Measurements from ENCODE around the gene MAP3K5.
"Not testable (repeated sequence)": the region's sequence is repeated elsewhere in the genome, so short reads cannot be mapped to it uniquely, and the experiment has no call there.

MAP3K5 gene

DNA sequence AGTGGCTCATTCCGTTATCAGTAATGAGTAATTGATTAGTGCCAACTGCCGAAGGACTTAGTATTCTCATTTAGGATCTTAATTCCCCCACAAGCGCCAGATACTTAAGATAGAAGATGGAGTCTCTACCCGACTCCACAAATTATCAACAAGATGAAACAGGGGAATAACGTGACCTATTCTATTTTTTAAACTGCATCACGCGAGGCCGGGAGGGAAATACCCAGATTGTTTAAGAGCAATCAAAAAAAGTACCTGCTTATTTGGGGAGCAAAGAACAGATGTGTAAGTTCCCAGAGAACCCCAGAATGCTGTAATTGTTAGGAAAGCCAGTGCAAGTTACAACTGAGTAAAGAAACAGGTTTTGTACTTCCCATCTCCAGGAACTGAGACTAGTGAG is 1.1 kb upstream of the MAP3K5 start:
- TF ChIP-seq, protein P1, sequence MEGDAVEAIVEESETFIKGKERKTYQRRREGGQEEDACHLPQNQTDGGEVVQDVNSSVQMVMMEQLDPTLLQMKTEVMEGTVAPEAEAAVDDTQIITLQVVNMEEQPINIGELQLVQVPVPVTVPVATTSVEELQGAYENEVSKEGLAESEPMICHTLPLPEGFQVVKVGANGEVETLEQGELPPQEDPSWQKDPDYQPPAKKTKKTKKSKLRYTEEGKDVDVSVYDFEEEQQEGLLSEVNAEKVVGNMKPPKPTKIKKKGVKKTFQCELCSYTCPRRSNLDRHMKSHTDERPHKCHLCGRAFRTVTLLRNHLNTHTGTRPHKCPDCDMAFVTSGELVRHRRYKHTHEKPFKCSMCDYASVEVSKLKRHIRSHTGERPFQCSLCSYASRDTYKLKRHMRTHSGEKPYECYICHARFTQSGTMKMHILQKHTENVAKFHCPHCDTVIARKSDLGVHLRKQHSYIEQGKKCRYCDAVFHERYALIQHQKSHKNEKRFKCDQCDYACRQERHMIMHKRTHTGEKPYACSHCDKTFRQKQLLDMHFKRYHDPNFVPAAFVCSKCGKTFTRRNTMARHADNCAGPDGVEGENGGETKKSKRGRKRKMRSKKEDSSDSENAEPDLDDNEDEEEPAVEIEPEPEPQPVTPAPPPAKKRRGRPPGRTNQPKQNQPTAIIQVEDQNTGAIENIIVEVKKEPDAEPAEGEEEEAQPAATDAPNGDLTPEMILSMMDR (IDR thresholded peaks at IDR 0.05; ENCODE audit: extremely low read depth, insufficient read depth, missing control alignments) = no peak
- in situ Hi-C loops (cut with MboI; ENCODE audit: low pct_unique_long_range_greater_than_20kb, low sequenced_read_pairs, unreplicated experiment) = loop anchor here (10.0 kb wide), 1 partner anchor 149 kb away; no protein-coding TSS in a partner anchor
- DNase-seq (ENCODE audit: low spot score) = peak; percentile 42

DNA sequence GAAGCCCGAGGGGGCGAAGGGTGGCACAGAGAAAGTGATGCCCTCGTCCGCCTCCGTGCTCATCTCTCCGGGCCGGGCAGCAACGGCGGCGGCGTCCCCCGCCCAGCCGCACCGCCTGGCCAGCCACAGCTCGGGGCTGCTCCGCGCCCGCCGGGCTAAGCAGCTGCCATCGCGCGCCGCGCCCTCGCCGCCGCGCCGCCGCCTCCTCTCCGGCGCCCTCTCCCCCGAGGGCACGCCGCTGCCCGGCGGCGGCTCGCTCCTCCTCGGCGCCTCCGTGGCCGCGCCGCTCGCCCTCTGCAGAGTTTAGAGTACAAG is 225 bp downstream of the MAP3K5 start:
- in situ Hi-C loops (cut with MboI; ENCODE audit: low pct_unique_long_range_greater_than_20kb, low sequenced_read_pairs, unreplicated experiment) = loop anchor here (10.0 kb wide), 1 partner anchor 147 kb away; no protein-coding TSS in a partner anchor
- DNase-seq (ENCODE audit: low spot score) = no peak
- TF ChIP-seq, protein P1 (IDR thresholded peaks at IDR 0.05; ENCODE audit: extremely low read depth, insufficient read depth, missing control alignments) = no peak

DNA sequence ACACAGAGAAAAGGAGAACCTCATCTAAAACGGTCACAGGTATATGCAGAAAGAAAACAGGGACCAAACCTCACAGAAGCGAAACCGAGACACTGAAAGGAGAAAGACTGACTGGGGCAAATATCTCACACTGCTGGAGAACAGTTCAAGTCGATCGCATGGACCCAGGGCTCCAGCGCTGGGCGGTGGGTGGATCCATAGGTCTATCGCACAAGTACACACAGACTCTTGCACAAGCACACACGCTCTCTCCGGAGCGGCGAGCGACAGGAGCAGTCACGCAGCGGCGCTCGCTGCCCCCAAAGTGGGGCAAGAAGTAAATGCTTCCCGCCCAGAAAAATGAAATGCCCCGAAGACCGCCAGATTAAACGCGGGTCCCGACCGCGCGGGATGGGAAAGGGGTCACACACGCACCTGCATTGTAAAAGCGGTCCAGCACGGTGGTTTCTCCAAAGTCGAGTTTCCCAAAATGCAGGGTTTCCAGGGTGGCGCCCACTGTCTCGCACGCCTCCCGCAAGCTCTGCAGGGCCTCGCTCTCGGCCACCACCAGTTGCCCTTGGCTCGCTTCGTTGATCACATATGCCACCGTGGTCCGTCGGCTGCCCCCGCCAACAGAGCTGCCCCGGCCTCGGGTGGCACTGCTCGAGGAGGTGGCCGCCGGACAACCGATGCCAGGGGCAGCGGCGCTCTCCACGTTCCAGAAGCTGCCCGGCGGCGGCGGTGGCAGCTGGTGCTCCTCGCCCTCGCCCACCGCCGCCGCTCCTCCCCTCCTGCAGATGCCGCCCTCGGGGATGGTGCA is 782 bp downstream of the MAP3K5 start:
- in situ Hi-C loops (cut with MboI; ENCODE audit: low pct_unique_long_range_greater_than_20kb, low sequenced_read_pairs, unreplicated experiment) = loop anchor here (10.0 kb wide), 1 partner anchor 147 kb away; no protein-coding TSS in a partner anchor
- TF ChIP-seq, protein P1 (IDR thresholded peaks at IDR 0.05; ENCODE audit: extremely low read depth, insufficient read depth, missing control alignments) = no peak
- DNase-seq (ENCODE audit: low spot score) = peak; percentile 54

DNA sequence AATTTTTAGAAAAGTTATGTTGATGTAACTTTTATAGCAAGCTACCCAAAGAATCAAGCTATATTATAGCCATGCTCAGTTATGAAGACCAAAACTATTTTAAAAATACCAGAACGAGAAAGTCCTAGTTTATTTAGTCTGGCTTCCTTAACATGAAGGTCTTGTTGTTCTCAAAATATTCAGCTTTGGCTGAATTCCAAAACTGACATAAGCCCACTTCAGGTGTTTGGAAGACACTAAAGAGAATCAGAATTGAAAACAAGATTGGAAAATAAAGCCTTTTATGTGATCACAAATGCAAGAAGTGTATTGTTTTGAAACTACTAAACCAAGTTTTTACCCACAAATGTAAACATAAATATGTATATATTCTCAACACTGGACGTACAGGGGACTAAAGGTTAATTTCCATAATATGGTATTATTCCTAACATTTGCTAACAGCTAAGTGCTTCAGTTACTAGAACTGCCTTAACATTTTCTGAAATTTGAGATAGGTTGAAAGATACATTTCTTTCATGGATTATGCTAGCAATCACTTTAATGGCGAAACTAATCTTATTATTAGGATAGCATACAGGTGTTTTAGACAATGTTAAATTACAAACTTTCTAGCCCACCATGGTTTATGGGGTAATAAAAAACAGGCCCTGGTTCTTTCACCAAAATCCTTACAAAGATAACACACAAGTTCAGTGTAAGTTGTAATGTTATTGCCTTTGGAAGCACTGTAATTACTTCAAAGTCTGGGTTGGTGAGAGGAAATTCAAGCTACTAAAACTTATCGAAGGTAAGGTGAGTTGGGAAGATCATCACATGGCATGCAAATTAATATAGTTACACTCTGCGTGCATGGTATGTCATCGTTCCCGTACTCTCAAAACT is 1.6 kb downstream of the MAP3K5 start:
- TF ChIP-seq, protein P1 (IDR thresholded peaks at IDR 0.05; ENCODE audit: extremely low read depth, insufficient read depth, missing control alignments) = no peak
- no peak for DNase-seq (ENCODE audit: low spot score)
- in situ Hi-C loops (cut with MboI; ENCODE audit: low pct_unique_long_range_greater_than_20kb, low sequenced_read_pairs, unreplicated experiment) = loop anchor here (10.0 kb wide), 1 partner anchor 146 kb away; no protein-coding TSS in a partner anchor

DNA sequence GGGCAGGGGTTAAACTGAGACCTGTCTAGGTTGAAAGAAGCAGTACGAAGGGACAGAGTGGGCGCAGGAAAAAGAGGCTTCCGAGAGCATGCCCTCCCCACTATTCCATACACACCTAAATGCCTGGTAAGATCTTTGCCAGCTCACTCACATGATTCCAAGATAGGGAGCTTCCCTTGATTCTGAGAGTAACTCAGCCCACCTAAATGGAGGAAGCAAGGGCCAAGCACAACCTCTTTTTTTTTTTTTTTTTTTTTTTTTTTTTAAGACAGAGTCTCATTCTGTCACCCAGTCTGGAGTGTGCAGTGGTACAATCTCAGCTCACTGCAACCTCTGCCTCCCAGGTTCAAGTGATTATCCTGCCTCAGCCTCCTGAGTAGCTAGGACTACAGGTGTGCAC is 2.8 kb downstream of the MAP3K5 start:
- DNase-seq (ENCODE audit: low spot score); in situ Hi-C loops (cut with MboI; ENCODE audit: low pct_unique_long_range_greater_than_20kb, low sequenced_read_pairs, unreplicated experiment): not testable (repeated sequence)

DNA sequence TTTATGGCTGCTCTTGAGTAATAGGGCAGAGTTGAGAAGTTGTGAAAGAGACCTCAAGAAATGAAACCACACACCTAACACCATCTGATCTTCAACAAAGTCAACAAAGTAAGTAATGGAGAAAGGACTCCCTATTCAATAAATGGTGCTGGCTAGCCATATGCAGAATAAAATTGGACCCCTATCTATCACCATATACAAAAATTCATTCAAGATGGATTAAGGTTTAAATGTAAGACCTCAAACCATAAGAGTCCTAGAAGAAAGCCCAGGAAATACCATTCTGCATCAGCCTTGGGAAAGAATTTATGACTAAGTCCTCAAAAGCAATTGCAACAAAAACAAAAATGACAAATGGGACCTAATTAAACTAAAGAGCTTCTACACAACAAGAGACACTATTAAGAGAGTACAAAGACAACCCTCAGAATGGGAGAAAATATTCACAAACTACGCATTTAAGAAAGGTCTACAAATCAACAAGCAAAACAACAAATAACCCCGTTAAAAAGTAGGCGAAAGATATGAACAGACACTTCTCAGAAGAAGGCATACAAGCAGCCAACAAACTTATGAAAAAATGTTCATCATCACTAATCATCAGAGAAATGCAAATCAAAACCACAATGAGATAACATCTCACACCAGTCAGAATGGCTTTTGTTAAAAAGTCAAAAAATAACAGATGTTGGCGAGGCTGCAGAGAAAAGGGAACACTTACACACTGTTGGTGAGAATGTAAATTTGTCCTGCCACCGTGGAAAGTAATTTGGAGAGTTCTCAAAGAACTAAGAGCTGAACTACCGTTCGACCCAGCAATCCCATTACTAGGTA is 4.0 kb downstream of the MAP3K5 start:
- TF ChIP-seq, protein P1 (IDR thresholded peaks at IDR 0.05; ENCODE audit: extremely low read depth, insufficient read depth, missing control alignments) = no peak
- no peak for DNase-seq (ENCODE audit: low spot score)
- in situ Hi-C loops (cut with MboI; ENCODE audit: low pct_unique_long_range_greater_than_20kb, low sequenced_read_pairs, unreplicated experiment) = no loop called here
